ENCODE measurements around the gene NCLN. TPM values are rescaled to one million over a fixed set of nuclear protein-coding genes. Genes with fewer than 3 reads are reported as not detected.
"Not testable (repeated sequence)": the region's sequence is repeated elsewhere in the genome, so short reads cannot be mapped to it uniquely, and the experiment has no call there.

NCLN gene
- total RNA-seq, 2 experiments from 2014 or later = 52.1 to 56.0 TPM

DNA sequence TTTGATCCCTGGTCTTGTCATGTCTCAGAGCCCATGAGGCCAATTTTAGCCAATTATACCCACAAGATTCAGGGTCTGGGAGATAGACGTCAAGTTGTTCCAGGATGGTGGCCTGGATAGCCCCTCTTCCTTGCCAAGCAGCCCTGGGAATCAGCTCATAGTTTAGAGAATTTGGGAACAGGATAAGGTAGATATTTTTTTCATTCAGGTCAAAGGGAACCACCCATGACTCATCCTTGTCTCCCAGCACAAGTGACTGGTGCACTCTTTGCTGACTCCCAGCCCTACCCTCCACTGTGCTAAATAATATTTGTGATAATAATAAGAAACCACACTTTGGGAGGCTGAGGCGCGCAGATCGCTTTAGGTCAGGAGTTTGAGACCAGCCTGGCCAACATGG, 24.3 kb upstream of the NCLN start:
- no peak for DNase-seq
- peaks cover 62% of the 10 kb centered on the region for H3K4me1 Mint-ChIP-seq
- H3K9me3 Mint-ChIP-seq = peaks cover 5% of the 10 kb centered on the region
- ChIA-PET CTCF (interaction anchor here (1.0 to 2.0 kb wide), 4 partner anchors 9 to 57 kb away, joined by 3 to 7 read pairs (median 4); no protein-coding TSS in a partner anchor), POLR2A (no interaction called here)
- peaks cover 70% of the 10 kb centered on the region for H3K36me3 Mint-ChIP-seq (ENCODE audit: low read depth)
- H3K27ac Mint-ChIP-seq = no peak overlapping the region
- no peak overlapping the region for H3K4me3 Mint-ChIP-seq
- H3K27me3 Mint-ChIP-seq = no peaks in the 10 kb centered on the region

DNA sequence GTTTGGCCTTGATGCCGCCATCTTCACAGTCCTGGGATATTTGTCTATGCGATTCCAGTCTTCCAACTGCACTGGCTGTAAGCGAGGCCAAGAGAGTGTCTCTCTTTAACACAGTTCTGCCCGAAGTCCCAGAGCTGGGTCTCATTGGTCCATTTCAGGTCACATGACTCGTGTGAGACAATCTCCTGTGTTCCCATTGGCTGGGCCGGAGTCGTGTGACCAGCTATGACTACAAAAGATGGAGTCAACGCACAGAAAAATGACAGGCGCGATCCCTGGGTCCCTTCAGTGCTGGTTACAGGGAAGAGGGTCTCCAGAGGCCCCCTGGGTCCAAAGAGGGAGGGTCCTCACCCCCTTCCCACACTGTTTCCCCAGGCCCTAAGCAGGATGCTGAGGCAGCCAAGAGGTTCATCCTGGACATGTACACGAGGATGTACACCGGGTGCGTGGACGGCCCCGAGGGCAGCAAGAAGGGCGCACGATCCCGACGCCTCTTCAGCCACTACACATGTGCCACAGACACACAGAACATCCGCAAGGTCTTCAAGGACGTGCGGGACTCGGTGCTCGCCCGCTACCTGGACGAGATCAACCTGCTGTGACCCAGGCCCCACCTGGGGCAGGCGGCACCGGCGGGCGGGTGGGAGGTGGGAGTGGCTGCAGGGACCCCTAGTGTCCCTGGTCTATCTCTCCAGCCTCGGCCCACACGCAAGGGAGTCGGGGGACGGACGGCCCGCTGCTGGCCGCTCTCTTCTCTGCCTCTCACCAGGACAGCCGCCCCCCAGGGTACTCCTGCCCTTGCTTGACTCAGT, 23.1 kb upstream of the NCLN start:
- H3K27ac Mint-ChIP-seq = peak overlapping the region; percentile 74
- H3K9me3 Mint-ChIP-seq = peaks cover 5% of the 10 kb centered on the region
- H3K36me3 Mint-ChIP-seq (ENCODE audit: low read depth) = peaks cover 68% of the 10 kb centered on the region
- H3K4me1 Mint-ChIP-seq = peaks cover 57% of the 10 kb centered on the region
- ChIA-PET CTCF (interaction anchor here (0.5 to 2.0 kb wide), 8 partner anchors 8 to 80 kb away, joined by 3 to 7 read pairs (median 4); no protein-coding TSS in a partner anchor), POLR2A (no interaction called here)
- no peak overlapping the region for H3K4me3 Mint-ChIP-seq
- H3K27me3 Mint-ChIP-seq = no peaks in the 10 kb centered on the region
- DNase-seq = peak; percentile 55

DNA sequence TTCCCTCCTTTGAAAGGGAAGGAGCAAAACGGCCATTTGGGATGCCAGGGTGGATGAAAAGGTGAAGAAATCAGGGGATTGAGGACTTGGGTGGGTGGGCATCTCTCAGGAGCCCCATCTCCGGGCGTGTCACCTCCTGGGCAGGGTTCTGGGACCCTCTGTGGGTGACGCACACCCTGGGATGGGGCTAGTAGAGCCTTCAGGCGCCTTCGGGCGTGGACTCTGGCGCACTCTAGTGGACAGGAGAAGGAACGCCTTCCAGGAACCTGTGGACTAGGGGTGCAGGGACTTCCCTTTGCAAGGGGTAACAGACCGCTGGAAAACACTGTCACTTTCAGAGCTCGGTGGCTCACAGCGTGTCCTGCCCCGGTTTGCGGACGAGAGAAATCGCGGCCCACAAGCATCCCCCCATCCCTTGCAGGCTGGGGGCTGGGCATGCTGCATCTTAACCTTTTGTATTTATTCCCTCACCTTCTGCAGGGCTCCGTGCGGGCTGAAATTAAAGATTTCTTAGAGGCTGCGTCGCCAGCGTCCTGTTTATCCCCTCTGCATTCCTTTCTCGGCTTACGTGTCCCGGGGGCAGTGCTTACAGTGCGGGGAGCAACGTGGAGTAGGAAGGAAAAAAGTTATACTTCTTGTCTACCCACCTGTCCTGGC, 22.4 kb upstream of the NCLN start:
- H3K27me3 Mint-ChIP-seq = no peaks in the 10 kb centered on the region
- ChIA-PET POLR2A (no interaction called here), CTCF (interaction anchor here (0.6 to 1.6 kb wide), 6 partner anchors 12 to 59 kb away, joined by 3 to 5 read pairs (median 3); no protein-coding TSS in a partner anchor)
- peak overlapping the region; percentile 74 for H3K27ac Mint-ChIP-seq
- H3K36me3 Mint-ChIP-seq (ENCODE audit: low read depth) = peaks cover 68% of the 10 kb centered on the region
- H3K9me3 Mint-ChIP-seq = peaks cover 5% of the 10 kb centered on the region
- H3K4me3 Mint-ChIP-seq = no peak overlapping the region
- peaks cover 55% of the 10 kb centered on the region for H3K4me1 Mint-ChIP-seq
- peak; percentile 80 for DNase-seq

DNA sequence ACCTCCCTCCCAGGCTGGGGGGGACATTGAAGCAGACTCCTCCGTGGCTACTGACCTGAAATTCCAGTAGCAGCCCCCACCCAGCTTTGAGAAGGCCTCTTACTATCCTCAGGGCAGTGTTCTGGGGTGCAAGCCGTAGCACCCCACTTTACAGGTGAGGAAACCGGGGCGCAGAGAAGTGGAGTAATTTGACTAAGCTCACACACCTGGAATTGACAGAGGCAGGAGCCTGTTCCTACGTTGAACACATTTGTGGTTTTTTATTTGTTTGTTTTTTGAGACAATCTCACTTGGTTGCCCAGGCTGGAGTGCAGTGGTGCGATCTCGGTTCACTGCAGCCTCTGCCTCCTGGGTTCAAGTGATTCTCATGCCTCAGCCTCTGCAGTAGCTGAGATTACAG, 21.8 kb upstream of the NCLN start:
- peaks cover 63% of the 10 kb centered on the region for H3K36me3 Mint-ChIP-seq (ENCODE audit: low read depth)
- no peaks in the 10 kb centered on the region for H3K27me3 Mint-ChIP-seq
- H3K4me3 Mint-ChIP-seq = no peak overlapping the region
- no peak for DNase-seq
- peaks cover 51% of the 10 kb centered on the region for H3K4me1 Mint-ChIP-seq
- POLR2A ChIA-PET = no interaction called here
- no peak overlapping the region for H3K27ac Mint-ChIP-seq
- CTCF ChIA-PET = interaction anchor here (0.6 to 1.6 kb wide), 6 partner anchors 12 to 60 kb away, joined by 3 to 5 read pairs (median 3); no protein-coding TSS in a partner anchor
- peaks cover 5% of the 10 kb centered on the region for H3K9me3 Mint-ChIP-seq

DNA sequence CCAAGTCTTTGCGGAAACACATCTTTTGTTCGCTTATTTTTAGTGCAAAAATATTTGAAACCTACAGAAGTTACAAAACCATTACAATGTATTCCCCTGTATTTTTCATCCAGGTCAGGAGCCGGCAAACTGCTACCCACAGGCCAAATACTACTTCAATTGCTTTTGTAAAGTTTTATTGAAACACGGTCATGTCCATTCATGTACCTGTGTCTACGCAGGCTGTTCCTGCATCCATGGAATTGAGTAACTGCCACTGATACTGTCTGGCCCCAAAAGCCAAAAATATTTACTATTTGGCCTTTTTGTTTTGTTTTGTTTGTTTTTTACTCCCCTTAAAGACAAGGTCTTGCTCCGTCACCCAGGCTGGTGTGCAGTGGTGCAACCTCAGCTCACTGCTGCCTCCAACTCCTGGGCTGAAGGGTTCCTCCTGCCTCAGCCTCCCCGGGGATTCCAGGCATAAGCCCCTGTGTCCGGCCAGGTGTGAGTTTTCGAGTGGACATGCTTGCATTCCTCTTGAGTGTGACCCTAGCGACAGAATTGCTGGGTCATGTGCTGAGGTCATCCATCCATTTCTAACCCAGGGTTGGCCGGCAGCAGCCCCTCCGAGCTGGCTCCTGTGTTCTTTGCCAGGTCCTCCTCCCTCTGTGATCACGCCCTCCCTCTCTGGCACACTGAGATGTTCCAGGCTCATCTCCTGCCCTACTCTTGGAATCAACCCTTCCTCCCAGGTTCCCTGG, 18.0 kb upstream of the NCLN start:
- Mint-ChIP-seq H3K27me3 (no peaks in the 10 kb centered on the region), H3K9me3 (no peaks in the 10 kb centered on the region), H3K4me1 (peaks cover 48% of the 10 kb centered on the region), H3K27ac (no peak overlapping the region), H3K4me3 (no peak overlapping the region), H3K36me3 (ENCODE audit: low read depth) (peaks cover 42% of the 10 kb centered on the region)
- no peak for DNase-seq
- CTCF ChIA-PET = no interaction called here
- POLR2A ChIA-PET = no interaction called here

DNA sequence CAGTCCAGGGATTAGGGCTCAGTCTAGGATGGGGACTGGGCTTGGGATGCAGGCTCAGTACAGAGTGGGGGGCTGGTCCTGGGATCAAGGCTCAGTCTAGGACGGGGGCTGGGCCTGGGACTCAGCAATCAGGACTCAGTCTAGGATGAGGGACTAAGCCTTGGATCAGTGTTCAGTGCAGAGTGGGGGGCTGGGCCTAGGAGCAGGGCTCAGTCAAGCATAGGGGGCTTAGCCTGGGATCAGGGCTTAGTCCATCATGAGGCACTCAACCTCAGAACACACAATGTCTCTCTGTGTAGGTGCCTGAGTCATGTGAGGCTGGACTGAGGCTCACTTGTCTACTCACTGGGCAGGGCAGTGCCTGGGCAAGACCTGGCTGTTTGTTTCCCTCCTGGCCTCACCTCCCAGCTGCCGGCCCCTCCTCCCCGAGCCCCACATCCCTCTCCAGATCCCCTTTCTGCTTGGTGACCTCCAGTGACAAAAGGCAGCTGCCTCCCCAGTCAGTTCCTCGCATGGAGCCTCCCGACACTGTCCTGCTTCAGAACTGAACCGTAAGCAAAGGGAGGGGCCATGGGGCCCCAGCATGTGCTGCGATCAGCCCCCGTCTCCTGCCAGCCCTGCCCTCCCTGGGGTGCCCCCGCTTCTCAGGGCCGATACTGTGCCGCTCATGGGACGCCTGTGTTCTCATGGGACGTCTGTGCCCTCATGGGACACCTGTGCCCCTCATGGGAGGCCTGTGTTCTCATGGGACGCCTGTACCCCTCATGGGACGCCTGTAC, 13.6 kb upstream of the NCLN start:
- Mint-ChIP-seq H3K36me3 (ENCODE audit: low read depth) (peaks cover 17% of the 10 kb centered on the region), H3K27ac (no peak overlapping the region), H3K9me3 (no peaks in the 10 kb centered on the region), H3K4me1 (peaks cover 32% of the 10 kb centered on the region), H3K27me3 (no peaks in the 10 kb centered on the region), H3K4me3 (no peak overlapping the region)
- DNase-seq = no peak
- ChIA-PET POLR2A (no interaction called here), CTCF (interaction anchor here (0.6 kb wide), 1 partner anchor 81 kb away, joined by 3 read pairs; no protein-coding TSS in a partner anchor)

DNA sequence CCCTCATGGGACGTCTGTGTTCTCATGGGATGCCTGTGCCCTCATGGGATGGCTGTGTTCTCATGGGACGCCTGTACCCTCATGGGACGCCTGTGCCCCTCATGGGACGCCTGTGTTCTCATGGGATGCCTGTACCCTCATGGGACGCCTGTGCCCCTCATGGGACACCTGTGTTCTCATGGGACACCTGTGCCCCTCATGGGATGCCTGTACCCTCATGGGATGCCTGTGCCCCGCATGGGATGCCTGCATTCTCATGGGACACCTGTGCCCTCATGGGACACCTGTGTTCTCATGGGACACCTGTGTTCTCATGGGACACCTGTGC, 13.1 kb upstream of the NCLN start:
- CTCF ChIA-PET, H3K9me3 Mint-ChIP-seq, H3K4me3 Mint-ChIP-seq: not testable (repeated sequence)

DNA sequence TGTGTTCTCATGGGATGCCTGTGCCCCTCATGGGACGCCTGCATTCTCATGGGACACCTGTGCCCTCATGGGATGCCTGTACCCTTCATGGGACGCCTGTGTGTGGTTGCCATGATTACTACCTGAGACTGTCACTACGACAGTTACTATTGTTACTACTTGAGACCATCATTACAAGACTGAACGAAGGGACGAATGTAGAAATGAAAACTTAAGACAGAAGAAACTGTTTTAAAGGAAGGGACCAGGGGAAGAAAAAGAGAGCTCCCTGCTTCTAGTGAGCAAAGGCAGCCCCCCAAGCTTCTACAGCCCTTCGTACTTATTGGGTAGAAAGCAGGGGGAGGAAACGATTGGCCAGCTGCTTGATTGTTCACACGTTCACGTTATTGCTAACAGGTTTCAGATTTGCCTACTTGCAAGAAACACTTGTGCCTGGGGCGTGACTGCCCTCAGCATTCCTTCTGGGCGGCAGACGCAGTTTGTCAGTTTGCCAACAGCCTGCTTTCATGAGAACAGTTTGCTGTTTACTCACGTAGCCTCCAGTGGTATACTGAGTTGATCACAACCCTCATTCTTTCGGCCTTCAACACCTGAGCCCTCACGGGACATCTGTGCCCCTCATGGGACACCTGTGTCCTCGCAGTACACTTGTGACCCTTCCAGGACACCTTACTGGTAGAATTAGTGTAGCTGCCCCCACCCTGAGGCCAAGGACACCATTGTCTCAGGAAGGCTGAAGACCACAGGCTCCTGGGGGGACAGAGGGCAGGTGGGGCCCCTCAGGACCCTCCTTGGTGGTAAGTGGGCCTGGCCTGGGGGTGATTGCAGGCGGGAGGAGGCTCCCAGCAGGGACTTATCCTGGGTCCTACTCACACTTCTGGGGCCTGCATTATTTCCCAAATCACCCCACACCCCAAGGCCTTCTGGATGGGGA, 9.7 kb upstream of the NCLN start:
- H3K9me3 Mint-ChIP-seq = no peaks in the 10 kb centered on the region
- ChIA-PET CTCF (interaction anchor here (0.6 to 1.6 kb wide), 4 partner anchors 14 to 708 kb away, joined by 3 to 4 read pairs (median 3); no protein-coding TSS in a partner anchor), POLR2A (no interaction called here)
- H3K36me3 Mint-ChIP-seq (ENCODE audit: low read depth) = peaks cover 29% of the 10 kb centered on the region
- peak overlapping the region; percentile 90 for H3K4me3 Mint-ChIP-seq
- H3K27me3 Mint-ChIP-seq = no peaks in the 10 kb centered on the region
- peak overlapping the region; percentile 96 for H3K27ac Mint-ChIP-seq
- peak; percentile 30 for DNase-seq
- peaks cover 27% of the 10 kb centered on the region for H3K4me1 Mint-ChIP-seq

More for the DNA sequence above, 13.1 kb upstream of the NCLN start:
- H3K27ac Mint-ChIP-seq, DNase-seq, H3K27me3 Mint-ChIP-seq, POLR2A ChIA-PET: not testable (repeated sequence)
- Mint-ChIP-seq H3K36me3 (ENCODE audit: low read depth) (peaks cover 18% of the 10 kb centered on the region), H3K4me1 (peaks cover 33% of the 10 kb centered on the region)

DNA sequence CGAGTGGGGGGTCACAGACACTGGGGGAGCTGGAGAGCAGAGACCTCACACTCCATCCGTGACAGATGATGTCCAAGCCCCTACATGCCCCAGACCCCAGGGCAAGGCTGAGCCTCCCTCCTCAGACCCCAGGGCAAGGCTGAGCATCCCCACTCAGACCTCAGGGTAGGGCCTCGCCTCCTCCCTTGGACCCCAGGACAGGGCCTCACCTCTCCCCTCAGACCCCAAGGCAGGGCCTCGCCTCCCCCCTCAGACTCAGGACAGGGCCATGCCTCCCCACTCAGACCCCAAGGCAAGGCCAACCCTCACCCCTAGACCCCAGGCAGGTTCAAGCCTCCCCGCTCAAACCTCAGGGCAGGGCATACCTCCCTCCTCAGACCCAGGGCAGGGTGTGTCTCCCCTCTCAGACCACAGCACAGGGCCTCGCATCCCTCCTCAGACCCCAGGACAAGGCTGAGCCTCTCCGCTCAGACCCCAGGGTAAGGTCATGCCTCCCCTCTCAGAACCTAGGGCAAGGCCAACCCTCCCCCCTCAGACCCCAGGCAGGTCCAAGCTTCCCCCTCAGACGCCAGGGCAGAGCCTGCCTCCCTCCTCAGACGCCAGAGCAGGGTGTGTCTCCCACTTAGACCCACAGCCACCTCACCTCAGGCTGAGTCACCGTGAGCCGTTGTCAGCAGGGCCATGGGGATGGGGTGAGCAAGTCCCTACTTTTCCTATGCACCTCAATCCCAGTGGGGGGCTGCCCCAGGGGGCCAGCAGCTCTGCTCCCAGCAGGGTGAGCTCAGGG, 8.8 kb upstream of the NCLN start:
- H3K27me3 Mint-ChIP-seq = no peaks in the 10 kb centered on the region
- ChIA-PET CTCF (interaction anchor here (0.6 to 1.6 kb wide), 4 partner anchors 10 to 100 kb away, joined by 3 read pairs; no protein-coding TSS in a partner anchor), POLR2A (interaction anchor here (0.7 kb wide), 1 partner anchor 39 kb away, joined by 3 read pairs; no protein-coding TSS in a partner anchor)
- H3K4me3 Mint-ChIP-seq = peak overlapping the region; percentile 90
- peak overlapping the region; percentile 96 for H3K27ac Mint-ChIP-seq
- peaks cover 21% of the 10 kb centered on the region for H3K4me1 Mint-ChIP-seq
- H3K36me3 Mint-ChIP-seq (ENCODE audit: low read depth) = peaks cover 36% of the 10 kb centered on the region
- no peaks in the 10 kb centered on the region for H3K9me3 Mint-ChIP-seq
- peak; percentile 78 for DNase-seq

DNA sequence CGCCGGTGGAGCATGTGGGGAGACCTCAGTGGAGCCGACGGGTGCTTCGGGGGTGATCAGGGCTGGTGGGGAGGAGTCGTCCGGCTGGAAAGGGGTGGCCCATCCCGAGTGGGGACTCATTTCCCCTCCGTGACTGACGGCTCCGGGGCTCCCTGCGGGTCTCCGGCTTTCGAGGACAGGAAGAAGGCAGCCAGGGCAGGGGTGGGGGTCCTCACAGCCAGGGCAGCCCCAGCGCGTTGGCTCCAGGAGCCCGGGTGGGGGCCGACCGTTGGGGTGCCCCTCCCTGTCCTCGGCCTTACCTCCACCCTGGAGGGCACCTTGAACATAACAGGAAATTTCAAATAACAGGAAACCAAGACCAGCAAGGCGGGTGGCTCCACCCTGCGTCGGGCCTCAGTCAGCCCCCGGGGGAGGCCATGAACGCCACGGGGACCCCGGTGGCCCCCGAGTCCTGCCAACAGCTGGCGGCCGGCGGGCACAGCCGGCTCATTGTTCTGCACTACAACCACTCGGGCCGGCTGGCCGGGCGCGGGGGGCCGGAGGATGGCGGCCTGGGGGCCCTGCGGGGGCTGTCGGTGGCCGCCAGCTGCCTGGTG, 7.3 kb upstream of the NCLN start, which contains the start of gene S1PR4:
Gene S1PR4 (plus strand): TSS at position 393 of the 596 bp plus-strand sequence. CDS start 24 bp downstream, at position 417.
- peaks cover 29% of the 10 kb centered on the region for H3K4me1 Mint-ChIP-seq
- peak; percentile 83 for DNase-seq
- POLR2A ChIA-PET = interaction anchor here (0.7 kb wide), 1 partner anchor 42 kb away, joined by 3 read pairs; no protein-coding TSS in a partner anchor
- H3K27ac Mint-ChIP-seq = peak within 1 kb of the TSS; percentile 98
- peaks cover 46% of the 10 kb centered on the region for H3K36me3 Mint-ChIP-seq (ENCODE audit: low read depth)
- H3K4me3 Mint-ChIP-seq = peak within 1 kb of the TSS; percentile 100
- no peaks in the 10 kb centered on the region for H3K9me3 Mint-ChIP-seq
- no peaks in the 10 kb centered on the region for H3K27me3 Mint-ChIP-seq
- CTCF ChIA-PET = no interaction called here

Measured in activated CD4-positive, alpha-beta T cell treated with anti-CD3 and anti-CD28 coated beads, Interleukin-2, amount 10 ng/mL, durations not matched to agents 7 days and 5 days (primary cell).